ENCODE data around the gene CHD8. TPM values are rescaled to one million over a fixed set of nuclear protein-coding genes. Genes with fewer than 3 reads are reported as not detected.

Gene CHD8
- total RNA-seq, 2 donors from 2014 or later, result 56.2 to 60.1 TPM

DNA sequence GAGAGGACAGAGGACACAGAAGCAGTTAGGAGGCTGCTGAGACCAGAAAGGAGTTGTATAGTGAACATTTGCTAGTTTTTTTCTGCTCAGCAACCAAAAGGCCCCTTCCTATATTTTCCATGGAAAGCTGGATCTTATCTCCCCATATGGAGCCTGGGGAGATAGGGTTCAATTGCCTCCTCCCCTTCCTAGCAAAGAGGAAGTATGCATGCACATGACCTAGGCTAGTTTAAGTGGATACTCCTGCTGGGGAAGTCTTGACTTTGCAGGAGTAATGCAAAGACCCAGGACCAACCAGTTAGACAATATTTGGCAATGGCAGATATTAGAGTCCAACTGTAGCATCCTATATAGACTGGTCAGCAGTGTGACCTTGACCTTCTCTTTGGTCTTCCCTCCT is 15.1 kb downstream of the CHD8 start:
- Histone ChIP-seq H3K4me1 (no peaks in the 10 kb centered on the region), H3K27me3 (no peaks in the 10 kb centered on the region), H3K36me3 (no peaks in the 10 kb centered on the region), H3K9me3 (no peaks in the 10 kb centered on the region), H3K27ac (no peak overlapping the region), H3K4me3 (no peak overlapping the region), H3K9ac (ENCODE audit: low read depth in 2 of 2, low read length in 2 of 2) (no peak overlapping the region)
- intact Hi-C loops (cut with DNase I), result no loop called here
- no peak for TF ChIP-seq CTCF (IDR thresholded peaks at IDR 0.05)
- DNase-seq, result no peak

DNA sequence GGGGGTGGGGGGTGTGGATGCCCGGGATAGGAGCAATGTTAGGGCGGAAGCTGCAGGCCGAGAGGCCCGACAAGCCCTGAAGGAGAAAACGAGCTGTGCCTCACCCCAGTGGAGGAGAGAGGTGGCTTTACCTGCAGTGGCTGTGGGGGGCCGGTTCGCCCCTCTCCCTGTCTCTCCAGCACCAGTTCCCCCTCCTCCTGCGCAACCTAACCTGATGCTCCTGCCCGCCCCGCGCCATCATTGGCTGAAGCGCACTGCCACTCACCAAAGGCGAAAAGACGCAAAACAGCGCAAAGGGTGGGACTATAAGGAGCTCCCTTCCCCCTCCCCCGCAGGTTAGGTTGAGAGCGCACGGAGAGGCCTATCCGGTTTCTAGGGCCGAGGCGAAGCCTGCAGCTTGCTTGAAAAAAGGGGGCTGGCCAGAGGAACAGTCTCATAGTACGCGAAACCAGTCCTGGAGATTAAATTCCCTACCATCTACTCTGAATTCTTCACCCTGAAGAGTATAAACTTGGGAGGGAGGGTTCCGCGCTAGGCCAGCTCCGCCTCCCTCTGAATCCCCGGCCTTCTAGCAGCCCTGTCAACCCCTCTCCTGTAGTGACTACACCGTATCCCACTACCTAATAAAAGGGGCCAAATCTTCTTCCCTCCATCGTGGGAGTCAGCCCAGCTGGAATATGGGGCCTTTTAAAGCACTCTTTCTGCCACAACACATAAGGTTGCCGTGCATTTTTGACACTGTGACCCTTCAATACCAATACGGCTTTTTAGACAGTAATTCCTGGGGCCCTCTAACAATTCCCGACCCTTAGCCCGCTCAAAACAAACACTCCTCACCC is 18.6 kb downstream of the CHD8 start:
- no peaks in the 10 kb centered on the region for H3K9me3 ChIP-seq
- no peaks in the 10 kb centered on the region for H3K27me3 ChIP-seq
- no peak for TF ChIP-seq CTCF (IDR thresholded peaks at IDR 0.05)
- peak overlapping the region; percentile 80 to 88 for H3K9ac ChIP-seq (ENCODE audit: low read depth in 2 of 2, low read length in 2 of 2)
- H3K27ac ChIP-seq, result peak overlapping the region; percentile 68
- peak; percentile 100 for DNase-seq
- H3K4me1 ChIP-seq, result peaks cover 4% of the 10 kb centered on the region
- intact Hi-C loops (cut with DNase I), result no loop called here
- peak overlapping the region; percentile 77 for H3K4me3 ChIP-seq
- no peaks in the 10 kb centered on the region for H3K36me3 ChIP-seq

DNA sequence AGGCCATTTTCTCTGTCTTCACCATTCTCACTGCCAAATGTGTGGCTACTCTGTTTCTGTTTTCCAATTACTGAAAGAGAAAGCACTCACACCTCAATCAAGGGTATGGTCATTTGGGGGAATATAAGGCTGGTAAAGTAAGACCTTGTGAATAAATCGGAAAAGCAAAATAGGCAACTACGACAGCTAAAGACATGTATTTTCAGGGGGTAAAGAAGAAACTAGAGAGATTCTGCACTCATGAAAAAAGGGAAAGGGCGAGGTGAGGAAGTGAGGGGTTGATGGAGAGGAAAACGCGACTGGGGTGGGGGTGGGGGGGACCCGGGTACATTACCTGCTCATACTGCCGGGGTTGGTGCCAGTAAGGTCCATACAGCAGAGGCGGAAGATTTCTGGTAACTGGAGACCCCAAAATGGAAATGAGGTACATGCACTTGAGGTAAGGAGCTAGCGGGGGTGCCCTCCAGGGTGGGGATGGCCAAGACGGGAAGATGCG is 19.3 kb downstream of the CHD8 start:
- peak overlapping the region; percentile 77 for H3K4me3 ChIP-seq
- no peaks in the 10 kb centered on the region for H3K27me3 ChIP-seq
- intact Hi-C loops (cut with DNase I), result no loop called here
- H3K27ac ChIP-seq, result peak overlapping the region; percentile 68
- H3K9ac ChIP-seq (ENCODE audit: low read depth in 2 of 2, low read length in 2 of 2), result peak overlapping the region; percentile 80 to 88
- H3K4me1 ChIP-seq, result peaks cover 4% of the 10 kb centered on the region
- no peaks in the 10 kb centered on the region for H3K9me3 ChIP-seq
- DNase-seq, result no peak
- no peaks in the 10 kb centered on the region for H3K36me3 ChIP-seq
- no peak for TF ChIP-seq CTCF (IDR thresholded peaks at IDR 0.05)

DNA sequence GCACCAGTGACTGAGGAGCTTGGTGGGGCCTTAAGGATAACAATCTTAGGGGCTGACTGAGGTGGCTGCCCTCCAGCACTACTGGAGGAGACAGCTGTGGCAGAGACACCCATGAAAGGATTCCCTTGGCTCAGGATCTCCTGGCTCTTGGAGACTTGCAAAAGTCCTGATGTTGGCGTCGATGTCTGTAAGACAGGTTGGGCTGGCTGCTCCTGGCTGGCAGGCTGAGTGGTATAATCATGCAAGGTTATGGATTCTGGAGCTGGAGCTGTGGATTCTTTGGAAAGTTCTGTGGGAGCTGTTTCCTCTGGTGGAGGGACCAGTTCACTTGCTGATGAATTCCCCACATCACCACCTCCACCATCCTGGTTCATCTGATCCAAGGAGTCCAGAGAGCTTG is 24.8 kb downstream of the CHD8 start:
- Histone ChIP-seq H3K4me1 (peaks cover 4% of the 10 kb centered on the region), H3K9ac (ENCODE audit: low read depth in 2 of 2, low read length in 2 of 2) (no peak overlapping the region), H3K9me3 (no peaks in the 10 kb centered on the region), H3K4me3 (no peak overlapping the region), H3K27me3 (no peaks in the 10 kb centered on the region), H3K36me3 (peaks cover 21% of the 10 kb centered on the region), H3K27ac (no peak overlapping the region)
- no peak for DNase-seq
- intact Hi-C loops (cut with DNase I), result no loop called here
- no peak for TF ChIP-seq CTCF (IDR thresholded peaks at IDR 0.05)

DNA sequence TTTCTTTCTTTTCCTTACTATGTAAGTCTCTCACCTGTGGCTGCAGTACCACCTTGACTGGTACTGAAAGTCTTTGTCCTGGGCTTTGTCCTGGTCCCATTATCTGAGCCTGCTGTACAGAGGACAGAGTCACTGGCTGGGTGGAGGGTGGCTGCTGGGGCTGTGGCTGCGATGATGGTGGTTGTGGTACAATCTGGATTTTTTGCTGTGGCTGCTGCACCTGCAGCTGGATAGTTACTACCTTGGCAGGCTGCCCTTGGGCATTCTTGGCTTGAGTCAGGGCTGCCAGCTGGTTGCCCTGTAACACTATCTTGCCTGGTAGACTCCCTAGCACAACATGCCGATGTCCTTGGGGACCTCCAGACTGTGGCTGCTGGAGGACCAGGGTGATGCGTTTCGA is 27.0 kb downstream of the CHD8 start:
- Histone ChIP-seq H3K4me1 (no peaks in the 10 kb centered on the region), H3K27me3 (no peaks in the 10 kb centered on the region), H3K27ac (no peak overlapping the region), H3K36me3 (peaks cover 27% of the 10 kb centered on the region), H3K9ac (ENCODE audit: low read depth in 2 of 2, low read length in 2 of 2) (no peak overlapping the region), H3K9me3 (no peaks in the 10 kb centered on the region), H3K4me3 (no peak overlapping the region)
- intact Hi-C loops (cut with DNase I), result no loop called here
- no peak for DNase-seq
- TF ChIP-seq CTCF (IDR thresholded peaks at IDR 0.05), result no peak

Measured in colonic mucosa (tissue), 4 donors.